HepG2 (cell line): ENCODE measurements around the gene FXR2. TPM values are rescaled to one million over a fixed set of nuclear protein-coding genes. Genes with fewer than 3 reads are reported as not detected.

Experiments used
- ARHGAP35 ChIP-seq: sonication (generic); formaldehyde crosslinking; IDR thresholded peaks from 2 replicates; pipeline ENCODE4 v1.9.0; 2022; ENCODE audit warnings: mild to moderate bottlenecking, inconsistent platforms, moderate library complexity, missing genetic modification reagents, borderline replicate concordance
- BRCA1 ChIP-seq: sonication (generic); formaldehyde crosslinking; IDR thresholded peaks from 2 replicates; pipeline ENCODE4 v1.4.0; 2020; ENCODE audit warnings: missing genetic modification reagents
- CEBPG ChIP-seq: IDR thresholded peaks from 2 replicates; pipeline ENCODE4 v1.6.1; 2016
- CHCHD3 ChIP-seq: sonication (generic); formaldehyde crosslinking; IDR thresholded peaks from 2 replicates; pipeline ENCODE4 v1.8.0; 2022; ENCODE audit warnings: mild to moderate bottlenecking, missing genetic modification reagents, moderate library complexity
- FOXA3 ChIP-seq: IDR thresholded peaks from 2 replicates; pipeline ENCODE4 v1.6.1; 2016; ENCODE audit warnings: missing genetic modification reagents, missing compliant biosample characterization
- HOXA3 ChIP-seq: sonication (generic); formaldehyde crosslinking; IDR thresholded peaks from 2 replicates; pipeline ENCODE4 v1.5.0; 2020; ENCODE audit warnings: missing genetic modification reagents
- IRX3 ChIP-seq: sonication (generic); formaldehyde crosslinking; IDR thresholded peaks from 2 replicates; pipeline ENCODE4 v1.8.1; 2023; ENCODE audit warnings: mild to moderate bottlenecking, low read depth, missing genetic modification reagents, borderline replicate concordance
- MED1 ChIP-seq: sonication (generic); formaldehyde crosslinking; IDR thresholded peaks from 2 replicates; pipeline ENCODE4 v1.4.0; 2020; ENCODE audit warnings: missing genetic modification reagents
- NFATC3 ChIP-seq: sonication (generic); formaldehyde crosslinking; IDR thresholded peaks from 2 replicates; pipeline ENCODE4 v1.5.1; 2020; ENCODE audit warnings: mild to moderate bottlenecking, missing genetic modification reagents
- PAF1 ChIP-seq: IDR thresholded peaks from 2 replicates; pipeline ENCODE4 v1.6.1; 2016; ENCODE audit warnings: missing genetic modification reagents, missing compliant biosample characterization
- PRMT3 ChIP-seq: sonication (generic); formaldehyde crosslinking; IDR thresholded peaks from 2 replicates; pipeline ENCODE4 v1.8.1; 2022; ENCODE audit warnings: low read depth, mild to moderate bottlenecking, moderate library complexity, missing genetic modification reagents, borderline replicate concordance
- RARG ChIP-seq: sonication (generic); formaldehyde crosslinking; IDR thresholded peaks from 2 replicates; pipeline ENCODE4 v1.4.0; 2020; ENCODE audit warnings: low read depth, mild to moderate bottlenecking, missing genetic modification reagents
- RFX3 ChIP-seq: IDR thresholded peaks from 2 replicates; pipeline ENCODE4 v1.6.1; 2016; ENCODE audit warnings: missing biosample characterization, missing genetic modification reagents
- SMC3 ChIP-seq: IDR thresholded peaks from 2 replicates; pipeline ENCODE4 v1.6.1; 2011; ENCODE audit warnings: low read length, improper control_type of control experiment
- SP2 ChIP-seq: sonication (generic); formaldehyde crosslinking; IDR thresholded peaks from 2 replicates; pipeline ENCODE4 v1.5.1; 2020; ENCODE audit warnings: mild to moderate bottlenecking, missing genetic modification reagents
- ZBTB14 ChIP-seq: sonication (generic); formaldehyde crosslinking; IDR thresholded peaks from 2 replicates; pipeline ENCODE4 v1.4.0; 2020; ENCODE audit warnings: missing genetic modification reagents
- ZBTB7A ChIP-seq: sonication (generic); formaldehyde crosslinking; IDR thresholded peaks from 2 replicates; pipeline ENCODE4 v1.8.0; 2022; ENCODE audit warnings: mild to moderate bottlenecking, missing genetic modification reagents
- ZFP91 ChIP-seq: sonication (generic); formaldehyde crosslinking; IDR thresholded peaks from 2 replicates; pipeline ENCODE4 v1.9.0; 2022; ENCODE audit warnings: missing genetic modification reagents, mild to moderate bottlenecking, borderline replicate concordance
- ZFYVE20 ChIP-seq: sonication (generic); formaldehyde crosslinking; IDR thresholded peaks from 2 replicates; pipeline ENCODE4 v1.8.0; 2023; ENCODE audit warnings: low read depth, mild to moderate bottlenecking, moderate library complexity, missing genetic modification reagents, borderline replicate concordance
- ZNF253 ChIP-seq: sonication (generic); formaldehyde crosslinking; IDR thresholded peaks from 2 replicates; pipeline ENCODE4 v1.8.0; 2022; ENCODE audit warnings: mild to moderate bottlenecking, missing genetic modification reagents, borderline replicate concordance
- ZNF274 ChIP-seq: sonication (generic); formaldehyde crosslinking; IDR thresholded peaks from 2 replicates; pipeline ENCODE4 v1.5.1; 2020; ENCODE audit warnings: mild to moderate bottlenecking, missing genetic modification reagents
- ZNF33A ChIP-seq: sonication (generic); formaldehyde crosslinking; IDR thresholded peaks from 2 replicates; pipeline ENCODE4 v1.5.1; 2020; ENCODE audit warnings: missing genetic modification reagents, mild to moderate bottlenecking, moderate library complexity, borderline replicate concordance
- ZNF354B ChIP-seq: sonication (generic); formaldehyde crosslinking; IDR thresholded peaks from 2 replicates; pipeline ENCODE4 v1.8.0; 2022; ENCODE audit warnings: mild to moderate bottlenecking, missing genetic modification reagents
- ZNF614 ChIP-seq: IDR thresholded peaks from 2 replicates; pipeline ENCODE4 v1.6.1; 2018; ENCODE audit warnings: missing biosample characterization, missing genetic modification reagents, inconsistent platforms, borderline replicate concordance
- ZNF747 ChIP-seq: sonication (generic); formaldehyde crosslinking; IDR thresholded peaks from 2 replicates; pipeline ENCODE4 v1.8.1; 2023; ENCODE audit warnings: missing genetic modification reagents, mild to moderate bottlenecking, borderline replicate concordance
- ZNF784 ChIP-seq: sonication (generic); formaldehyde crosslinking; IDR thresholded peaks from 2 replicates; pipeline ENCODE4 v1.5.1; 2020; ENCODE audit warnings: missing genetic modification reagents, mild to moderate bottlenecking, borderline replicate concordance
- ZNF83 ChIP-seq: sonication (generic); formaldehyde crosslinking; IDR thresholded peaks from 2 replicates; pipeline ENCODE4 v1.4.0; 2020; ENCODE audit warnings: missing genetic modification reagents, mild to moderate bottlenecking, borderline replicate concordance
- polyA plus RNA-seq, 8 experiments: library from polyadenylated mRNA; depleted of rRNA in 3 of 8; stranded (reverse) in 7 of 8; unstranded in 1 of 8; fragments of >200 nt; fragmentation: Illumina TruSeq in 4 of 8; extraction: Trizol in 4 of 8; gene quantifications; 2 replicates each; pipeline versions ENCODE4 v1.2.1 to v1.2.3, GENCODE V29; 2011 to 2016; ENCODE audit warnings: low read depth in 4 of 8, missing spikeins in 1 of 8, mixed read lengths in 1 of 8; ENCODE audit not compliant: insufficient read depth in 1 of 8
- total RNA-seq, 5 experiments: library from RNA; depleted of rRNA; stranded (reverse); fragments of >200 nt; fragmentation: Illumina TruSeq; extraction: Trizol; gene quantifications; 2 replicates each; pipeline ENCODE4 v1.2.3, GENCODE V29; 2016; ENCODE audit warnings: low read depth in 1 of 5

Gene FXR2
- total and polyA plus RNA-seq, 2 of the 13 experiments (the other 11 are each of a cell fraction or from before 2014, with no cell fraction given): 20.9 to 24.4 TPM

- TF ChIP-seq ZBTB14 (CRISPR knock-in tag) (peak; percentile 60), NFATC3 (peak; percentile 55; the same call in 1 of the 2 replicates), ZNF274 (CRISPR knock-in tag) (0 out of 2 replicates have a peak, but pooled peaks have one; percentile 60), ZBTB7A (CRISPR knock-in tag) (peak; percentile 66), ZNF614 (no peak), CEBPG (CRISPR knock-in tag) (no peak), PAF1 (CRISPR knock-in tag) (no peak), MED1 (peak; percentile 81), ZNF784 (CRISPR knock-in tag) (0 out of 2 replicates have a peak, but pooled peaks have one; percentile 42), ZNF33A (CRISPR knock-in tag) (no peak; the same call in 1 of the 2 replicates), HOXA3 (CRISPR knock-in tag) (peak; percentile 99), ZNF253 (peak; percentile 50; the same call in 1 of the 2 replicates), RARG (CRISPR knock-in tag) (no peak), IRX3 (CRISPR knock-in tag) (peak; percentile 57; the same call in 1 of the 2 replicates), ARHGAP35 (CRISPR knock-in tag) (0 out of 2 replicates have a peak, but pooled peaks have one; percentile 19), SMC3 (no peak), FOXA3 (CRISPR knock-in tag) (no peak), RFX3 (CRISPR knock-in tag) (no peak; the same call in 1 of the 2 replicates), ZFYVE20 (CRISPR knock-in tag) (no peak), ZFP91 (peak; percentile 76; the same call in 1 of the 2 replicates), SP2 (CRISPR knock-in tag) (peak; percentile 50; the same call in 1 of the 2 replicates), BRCA1 (CRISPR knock-in tag) (0 out of 2 replicates have a peak, but pooled peaks have one; percentile 73), CHCHD3 (CRISPR knock-in tag) (no peak), ZNF83 (CRISPR knock-in tag) (no peak), ZNF354B (CRISPR knock-in tag) (0 out of 2 replicates have a peak, but pooled peaks have one; percentile 88), ZNF747 (CRISPR knock-in tag) (peak; percentile 90), PRMT3 (CRISPR knock-in tag) (peak; percentile 50; the same call in 1 of the 2 replicates)
These were observed 31.2 kb downstream of the FXR2 start, which contains the start of gene MPDU1 (continued) for GRCh38 chr17:7583253-7584109.
